ENCODE results near the gene NUMB. TPM values are rescaled to one million over a fixed set of nuclear protein-coding genes. Genes with fewer than 3 reads are reported as not detected.
A peak's percentile ranks its signal among the peaks of the same experiment; 100 is the strongest.

The NUMB gene
- total and polyA plus RNA-seq, 3 experiments from 2014 or later: 36.5 to 39.0 (median 38.5) TPM

DNA sequence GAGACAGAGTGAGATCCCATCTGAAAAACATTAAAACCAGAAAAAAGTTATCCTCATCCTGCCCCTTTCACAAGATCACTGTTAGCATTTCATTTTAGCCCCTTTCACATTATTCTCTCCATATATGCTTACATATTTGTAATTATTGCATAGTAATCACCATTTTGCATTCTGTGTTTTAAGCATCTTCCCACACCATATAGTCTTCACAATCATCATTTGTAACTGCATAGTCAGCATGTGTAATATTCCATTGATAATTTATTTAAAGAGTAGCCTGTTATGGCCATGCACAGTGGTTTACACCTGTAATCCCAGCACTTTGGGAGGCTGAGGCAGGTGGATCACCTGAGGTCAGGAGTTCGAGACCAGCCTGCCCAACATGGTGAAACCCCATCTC is 209.2 kb downstream of the NUMB start:
- Mint-ChIP-seq H3K36me3 (no peaks in the 10 kb centered on the region), H3K27ac (peak overlapping the region in 1 of 8 donors; percentile 38), H3K4me1 (peaks cover 18 to 25% (median 22%) of the 10 kb centered on the region in 3 donors), H3K27me3 (peaks cover 10 to 19% of the 10 kb centered on the region in 2 donors), H3K4me3 (peak overlapping the region in 2 of 7 donors; percentile 1 to 50), H3K9me3 (peaks cover 0 to 2% (median 0%) of the 10 kb centered on the region in 5 donors)
- ChIA-PET POLR2A (interaction anchor here (0.7 kb wide), 1 partner anchor 14 kb away, joined by 4 read pairs; no protein-coding TSS in a partner anchor), CTCF (no interaction called here)
- DNase-seq: no peak
- peaks cover 10% of the 10 kb centered on the region for H3K27me3 ChIP-seq (ENCODE audit: insufficient read depth, low read length, poor library complexity, severe bottlenecking)
- no peak overlapping the region for H3K4me3 ChIP-seq (ENCODE audit: low read length)
- H3K9me3 ChIP-seq (ENCODE audit: low read length): no peaks in the 10 kb centered on the region
- no peak overlapping the region for H3K27ac ChIP-seq (ENCODE audit: low read depth, low read length)
- H3K4me1 ChIP-seq (ENCODE audit: insufficient read depth, low read length): no peaks in the 10 kb centered on the region
- H3K36me3 ChIP-seq (ENCODE audit: insufficient read depth, low read length): no peaks in the 10 kb centered on the region

DNA sequence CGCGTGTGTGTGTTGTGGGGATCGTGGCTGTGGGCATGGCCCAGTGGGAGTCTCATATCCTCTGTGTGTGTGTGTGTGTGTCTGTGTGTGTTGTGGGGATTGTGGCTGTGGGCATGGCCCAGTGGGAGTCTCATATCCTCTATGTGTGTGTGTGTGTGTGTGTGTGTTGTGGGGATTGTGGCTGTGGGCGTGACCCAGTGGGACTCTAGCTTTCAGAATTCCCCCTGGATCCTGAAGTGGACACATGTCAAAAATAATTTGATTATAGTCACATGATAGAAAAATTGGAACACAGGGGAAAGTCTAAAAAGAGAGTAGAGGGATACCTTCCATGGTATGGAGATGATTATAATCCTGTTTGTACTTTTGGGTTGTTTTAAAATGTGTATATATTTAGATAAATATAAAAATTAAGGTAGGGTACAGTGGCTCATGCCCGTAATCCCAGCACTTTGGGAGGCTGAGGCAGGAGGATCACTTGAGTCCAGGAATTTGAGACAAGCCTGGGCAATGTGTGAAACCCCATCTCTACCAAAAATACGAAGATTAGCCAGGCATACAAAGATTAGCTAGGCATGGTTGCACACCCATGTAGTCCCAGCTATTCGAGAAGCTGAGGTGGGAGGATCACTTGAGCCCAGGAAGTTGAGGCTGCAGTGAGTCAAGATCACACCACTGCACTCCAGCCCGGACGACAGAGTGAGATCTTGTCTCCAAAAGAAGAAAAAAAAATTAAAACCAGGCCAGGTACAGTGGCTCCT is 210.1 kb downstream of the NUMB start:
- Histone ChIP-seq H3K36me3 (ENCODE audit: insufficient read depth, low read length) (no peaks in the 10 kb centered on the region), H3K4me3 (ENCODE audit: low read length) (no peak overlapping the region), H3K27ac (ENCODE audit: low read depth, low read length) (no peak overlapping the region), H3K4me1 (ENCODE audit: insufficient read depth, low read length) (no peaks in the 10 kb centered on the region), H3K27me3 (ENCODE audit: insufficient read depth, low read length, poor library complexity, severe bottlenecking) (peaks cover 16% of the 10 kb centered on the region), H3K9me3 (ENCODE audit: low read length) (no peaks in the 10 kb centered on the region)
- Mint-ChIP-seq H3K27me3 (peaks cover 16 to 26% of the 10 kb centered on the region in 2 donors), H3K4me1 (peaks cover 19 to 30% (median 26%) of the 10 kb centered on the region in 3 donors), H3K9me3 (peaks cover 0 to 3% (median 0%) of the 10 kb centered on the region in 5 donors), H3K27ac (peak overlapping the region in 1 of 8 donors; percentile 8), H3K4me3 (peak overlapping the region in 2 of 7 donors; percentile 10 to 23), H3K36me3 (no peaks in the 10 kb centered on the region)
- ChIA-PET POLR2A (interaction anchor here (0.7 kb wide), 1 partner anchor 13 kb away, joined by 4 read pairs; no protein-coding TSS in a partner anchor), CTCF (no interaction called here)
- no peak for DNase-seq

DNA sequence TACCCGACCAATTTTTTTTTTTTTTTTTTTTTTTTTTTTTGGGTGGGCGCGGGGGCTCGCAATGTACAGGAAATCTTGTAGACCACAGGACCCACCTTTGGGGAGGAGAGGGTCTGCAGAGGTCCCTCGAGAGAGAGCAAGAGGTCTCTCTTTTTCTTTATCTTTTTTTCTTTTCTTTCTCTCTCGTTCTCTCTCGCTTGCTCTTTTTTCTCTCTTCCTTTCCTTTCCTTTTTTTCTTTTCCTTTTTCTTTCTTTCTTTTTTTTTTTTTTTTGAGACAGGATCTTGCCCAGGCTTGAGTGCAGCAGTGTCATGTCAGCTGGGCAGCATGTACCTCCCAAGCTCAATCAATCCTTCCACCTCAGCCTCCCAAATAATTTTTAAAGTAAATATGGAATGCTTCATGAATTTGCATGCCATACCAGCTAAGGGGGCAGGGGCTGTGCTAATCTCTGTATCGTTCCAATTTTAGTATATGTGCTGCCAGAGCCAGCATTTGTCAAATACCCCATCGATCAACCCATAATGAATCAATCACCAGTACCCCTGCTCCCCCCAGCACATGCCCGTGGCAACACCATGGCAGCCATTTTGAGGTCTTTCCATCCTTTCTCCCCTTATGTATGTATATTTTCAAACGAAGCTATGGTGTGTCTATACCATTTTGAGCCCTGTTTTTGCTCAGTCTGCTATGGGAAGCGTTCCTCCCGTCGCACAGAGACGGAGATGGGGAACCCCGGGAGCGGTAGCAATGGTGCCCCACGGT is 211.8 kb downstream of the NUMB start:
- Histone ChIP-seq H3K4me3 (ENCODE audit: low read length) (peak overlapping the region; percentile 41), H3K27me3 (ENCODE audit: insufficient read depth, low read length, poor library complexity, severe bottlenecking) (peaks cover 16% of the 10 kb centered on the region), H3K36me3 (ENCODE audit: insufficient read depth, low read length) (no peaks in the 10 kb centered on the region), H3K9me3 (ENCODE audit: low read length) (no peaks in the 10 kb centered on the region), H3K4me1 (ENCODE audit: insufficient read depth, low read length) (no peaks in the 10 kb centered on the region), H3K27ac (ENCODE audit: low read depth, low read length) (no peak overlapping the region)
- CTCF ChIA-PET: no interaction called here
- peaks cover 28 to 36% of the 10 kb centered on the region in 2 donors for H3K27me3 Mint-ChIP-seq
- H3K27ac Mint-ChIP-seq: peak overlapping the region in 2 of 8 donors; percentile 26 to 76
- peaks cover 0 to 4% (median 0%) of the 10 kb centered on the region in 5 donors for H3K9me3 Mint-ChIP-seq
- DNase-seq: no peak
- peaks cover 21 to 36% (median 32%) of the 10 kb centered on the region in 3 donors for H3K4me1 Mint-ChIP-seq
- POLR2A ChIA-PET: no interaction called here
- no peaks in the 10 kb centered on the region for H3K36me3 Mint-ChIP-seq
- H3K4me3 Mint-ChIP-seq: peak overlapping the region; percentile 71 to 87 (median 80)

DNA sequence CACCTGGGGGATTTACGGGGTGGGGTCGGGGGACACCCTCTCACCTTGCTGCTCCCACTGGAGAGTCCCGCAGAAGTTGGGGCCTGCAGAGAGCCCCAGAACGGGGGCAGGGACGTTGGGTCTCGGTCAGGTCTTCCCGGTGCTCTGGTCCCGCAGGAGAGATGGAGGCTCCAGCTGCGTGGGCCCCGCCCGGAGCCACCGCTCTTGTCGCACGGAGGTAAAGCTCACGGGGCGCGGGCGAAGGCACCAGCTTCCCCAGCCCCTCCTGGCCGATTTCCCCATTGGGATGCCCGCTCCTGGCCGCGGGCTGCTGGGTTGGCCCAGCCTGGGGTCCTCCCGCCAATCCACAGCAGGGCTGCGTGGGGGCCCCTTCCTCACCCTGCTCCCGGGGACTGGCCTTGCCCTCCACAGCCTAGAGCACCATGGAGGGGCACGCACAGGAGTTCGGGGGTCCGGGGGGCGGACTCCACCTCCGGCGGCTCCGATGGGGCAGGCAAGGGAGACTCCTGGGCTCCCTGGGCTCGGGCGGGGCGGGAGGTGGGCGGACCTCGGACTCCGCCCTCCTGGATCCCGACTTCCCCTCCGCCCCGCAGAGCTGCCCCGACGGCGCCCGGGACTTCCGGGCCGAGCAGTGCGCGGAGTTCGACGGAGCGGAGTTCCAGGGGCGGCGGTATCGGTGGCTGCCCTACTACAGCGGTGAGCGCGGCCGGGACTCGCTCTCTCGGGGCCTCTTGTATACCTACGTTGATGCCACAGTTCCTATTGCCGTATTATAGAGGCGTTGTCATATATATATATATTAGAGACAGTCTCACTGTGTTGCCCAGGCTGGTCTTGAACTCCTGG is 212.6 kb downstream of the NUMB start:
- H3K4me1 ChIP-seq (ENCODE audit: insufficient read depth, low read length): no peaks in the 10 kb centered on the region
- POLR2A ChIA-PET: no interaction called here

DNA sequence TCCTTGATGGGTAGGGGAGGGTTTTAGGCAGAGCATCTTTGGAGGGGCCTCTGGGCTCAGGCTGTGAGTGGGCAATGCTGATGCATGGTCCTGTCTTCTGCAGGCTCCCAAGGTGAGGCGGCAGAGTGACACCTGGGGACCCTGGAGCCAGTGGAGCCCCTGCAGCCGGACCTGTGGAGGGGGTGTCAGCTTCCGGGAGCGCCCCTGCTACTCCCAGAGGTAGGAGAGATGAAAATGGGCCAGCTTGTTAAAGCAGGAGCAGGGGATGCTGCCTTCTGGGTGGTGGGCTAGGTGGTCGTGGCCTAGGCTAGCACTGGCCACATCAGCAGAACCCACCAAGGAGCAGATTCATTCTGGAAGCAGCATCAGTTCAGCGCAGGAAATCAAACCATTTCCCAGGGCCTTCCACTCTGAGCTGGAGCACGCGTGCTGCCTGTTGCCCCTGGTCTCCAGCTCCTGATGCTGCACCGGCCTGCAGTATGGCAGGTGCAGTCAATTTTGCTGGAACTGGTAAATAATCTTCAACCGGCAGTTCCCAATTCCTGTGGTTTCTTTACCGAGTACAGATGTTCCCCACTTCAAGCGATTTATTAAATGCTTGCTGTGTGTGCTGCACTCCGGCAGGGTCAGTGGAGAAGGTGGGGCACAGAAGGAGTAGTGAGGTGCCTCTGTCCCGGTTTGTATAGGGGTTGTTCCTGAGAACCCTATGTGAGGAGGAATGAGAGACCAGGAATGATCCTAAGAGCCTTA is 213.6 kb downstream of the NUMB start:
- H3K36me3 ChIP-seq (ENCODE audit: insufficient read depth, low read length): no peaks in the 10 kb centered on the region
- Mint-ChIP-seq H3K36me3 (no peaks in the 10 kb centered on the region), H3K27ac (peak overlapping the region in 1 of 8 donors; percentile 60), H3K4me1 (peaks cover 21 to 36% (median 32%) of the 10 kb centered on the region in 3 donors), H3K4me3 (peak overlapping the region; percentile 31 to 73 (median 69)), H3K9me3 (peaks cover 0 to 4% (median 0%) of the 10 kb centered on the region in 5 donors), H3K27me3 (peaks cover 45 to 50% of the 10 kb centered on the region in 2 donors)
- no peaks in the 10 kb centered on the region for H3K9me3 ChIP-seq (ENCODE audit: low read length)
- H3K27ac ChIP-seq (ENCODE audit: low read depth, low read length): no peak overlapping the region
- no peak for DNase-seq
- ChIA-PET POLR2A (no interaction called here), CTCF (no interaction called here)
- no peak overlapping the region for H3K4me3 ChIP-seq (ENCODE audit: low read length)
- H3K4me1 ChIP-seq (ENCODE audit: insufficient read depth, low read length): no peaks in the 10 kb centered on the region
- H3K27me3 ChIP-seq (ENCODE audit: insufficient read depth, low read length, poor library complexity, severe bottlenecking): peaks cover 23% of the 10 kb centered on the region

More for the DNA sequence above, 212.6 kb downstream of the NUMB start:
- peaks cover 23% of the 10 kb centered on the region for H3K27me3 ChIP-seq (ENCODE audit: insufficient read depth, low read length, poor library complexity, severe bottlenecking)
- H3K27ac ChIP-seq (ENCODE audit: low read depth, low read length): no peak overlapping the region
- Mint-ChIP-seq H3K27me3 (peaks cover 37 to 45% of the 10 kb centered on the region in 2 donors), H3K9me3 (peaks cover 0 to 4% (median 0%) of the 10 kb centered on the region in 5 donors), H3K4me1 (peaks cover 21 to 36% (median 32%) of the 10 kb centered on the region in 3 donors), H3K27ac (peak overlapping the region in 1 of 8 donors; percentile 76), H3K36me3 (no peaks in the 10 kb centered on the region), H3K4me3 (peak overlapping the region; percentile 71 to 87 (median 80))
- CTCF ChIA-PET: no interaction called here
- peak; percentile 18 to 57 (median 32) for DNase-seq
- peak overlapping the region; percentile 41 for H3K4me3 ChIP-seq (ENCODE audit: low read length)
- no peaks in the 10 kb centered on the region for H3K36me3 ChIP-seq (ENCODE audit: insufficient read depth, low read length)
- H3K9me3 ChIP-seq (ENCODE audit: low read length): no peaks in the 10 kb centered on the region

DNA sequence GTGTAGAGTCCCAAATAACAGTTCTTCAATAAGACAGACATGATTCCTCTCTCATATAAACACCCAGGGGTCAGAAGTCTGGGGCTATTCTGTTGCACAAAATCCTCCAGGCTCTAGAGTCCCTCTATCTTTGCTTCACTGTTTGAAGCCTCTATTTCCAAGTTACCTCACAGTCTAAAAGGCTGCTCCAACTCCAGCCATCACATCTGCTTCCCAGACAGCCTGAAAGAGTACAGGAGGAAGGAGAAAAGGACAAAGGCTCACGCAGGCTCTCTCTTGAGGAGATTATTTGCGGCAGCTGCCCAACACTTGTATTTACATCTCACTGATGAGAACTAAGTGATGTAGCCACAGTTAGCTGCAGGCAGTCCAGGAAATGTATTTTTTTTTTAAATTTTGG is 214.6 kb downstream of the NUMB start:
- no peaks in the 10 kb centered on the region for H3K4me1 ChIP-seq (ENCODE audit: insufficient read depth, low read length)
- peaks cover 53% of the 10 kb centered on the region in 2 donors for H3K27me3 Mint-ChIP-seq
- H3K36me3 ChIP-seq (ENCODE audit: insufficient read depth, low read length): no peaks in the 10 kb centered on the region
- peak overlapping the region in 1 of 8 donors; percentile 85 for H3K27ac Mint-ChIP-seq
- no peaks in the 10 kb centered on the region for H3K36me3 Mint-ChIP-seq
- no peaks in the 10 kb centered on the region for H3K9me3 ChIP-seq (ENCODE audit: low read length)
- H3K4me3 ChIP-seq (ENCODE audit: low read length): no peak overlapping the region
- no peak overlapping the region for H3K27ac ChIP-seq (ENCODE audit: low read depth, low read length)
- DNase-seq: no peak
- ChIA-PET CTCF (no interaction called here), POLR2A (interaction anchor here (0.5 kb wide), 1 partner anchor 1738 kb away, joined by 5 read pairs; no protein-coding TSS in a partner anchor)
- H3K27me3 ChIP-seq (ENCODE audit: insufficient read depth, low read length, poor library complexity, severe bottlenecking): peaks cover 29% of the 10 kb centered on the region
- peaks cover 21 to 32% (median 31%) of the 10 kb centered on the region in 3 donors for H3K4me1 Mint-ChIP-seq
- H3K4me3 Mint-ChIP-seq: peak overlapping the region in 2 of 7 donors; percentile 24 to 50
- peaks cover 0 to 4% (median 0%) of the 10 kb centered on the region in 5 donors for H3K9me3 Mint-ChIP-seq

DNA sequence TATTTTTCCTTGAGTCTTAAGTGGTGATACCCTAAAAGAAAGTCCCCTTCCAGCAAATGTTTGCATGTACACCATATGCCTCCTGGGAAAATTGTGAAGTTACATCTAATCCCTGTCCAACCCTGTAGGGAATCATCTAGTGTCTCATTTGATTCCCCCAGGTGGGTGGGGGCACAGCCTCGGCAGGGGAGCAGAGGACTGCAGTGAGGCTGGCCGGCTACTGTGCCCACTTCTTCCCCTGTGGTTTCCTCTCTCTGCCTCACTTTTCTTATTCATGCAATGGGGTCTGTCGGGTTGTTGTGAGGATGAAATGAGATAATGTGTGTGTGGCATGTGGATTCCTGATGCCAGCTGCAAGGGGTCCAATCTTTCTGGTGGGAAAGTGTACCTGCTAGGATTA is 215.0 kb downstream of the NUMB start:
- peaks cover 0 to 4% (median 0%) of the 10 kb centered on the region in 5 donors for H3K9me3 Mint-ChIP-seq
- POLR2A ChIA-PET: interaction anchor here (0.5 kb wide), 1 partner anchor 1738 kb away, joined by 5 read pairs; no protein-coding TSS in a partner anchor
- no peak for DNase-seq
- H3K27me3 ChIP-seq (ENCODE audit: insufficient read depth, low read length, poor library complexity, severe bottlenecking): peaks cover 33% of the 10 kb centered on the region
- H3K27me3 Mint-ChIP-seq: peaks cover 57% of the 10 kb centered on the region in 2 donors
- H3K4me1 Mint-ChIP-seq: peaks cover 21 to 36% (median 35%) of the 10 kb centered on the region in 3 donors
- H3K27ac Mint-ChIP-seq: peak overlapping the region in 1 of 8 donors; percentile 85
- H3K4me1 ChIP-seq (ENCODE audit: insufficient read depth, low read length): no peaks in the 10 kb centered on the region
- H3K4me3 ChIP-seq (ENCODE audit: low read length): no peak overlapping the region
- H3K4me3 Mint-ChIP-seq: peak overlapping the region in 2 of 7 donors; percentile 24 to 50
- no peak overlapping the region for H3K27ac ChIP-seq (ENCODE audit: low read depth, low read length)
- no peaks in the 10 kb centered on the region for H3K36me3 ChIP-seq (ENCODE audit: insufficient read depth, low read length)
- H3K36me3 Mint-ChIP-seq: no peaks in the 10 kb centered on the region
- H3K9me3 ChIP-seq (ENCODE audit: low read length): no peaks in the 10 kb centered on the region
- CTCF ChIA-PET: no interaction called here

All from CD8-positive, alpha-beta memory T cell (primary cell).